HG03575 (cell line): ENCODE measurements around the gene ZMIZ1.

Experiments
- ATAC-seq: cut with Tn5 transposase; IDR thresholded peaks from one replicate; pipeline ENCODE4 v1.9.1; 2021; ENCODE audit not compliant: unreplicated experiment, insufficient number of reproducible peaks, low FRiP score; ENCODE audit errors: extremely low read depth

Gene ZMIZ1

GRCh38 chr10:79203014-79203644 lies 134.4 kb downstream of the ZMIZ1 start:
- ATAC-seq: no peak

GRCh38 chr10:79203833-79204232 lies 135.1 kb downstream of the ZMIZ1 start:
- ATAC-seq: no peak

- ATAC-seq: no peak
Observed at GRCh38 chr10:79206300-79207095, 137.7 kb downstream of the ZMIZ1 start.

- no peak for ATAC-seq
Observed at GRCh38 chr10:79207096-79207357, 138.3 kb downstream of the ZMIZ1 start.

GRCh38 chr10:79207726-79208125 lies 139.0 kb downstream of the ZMIZ1 start:
- ATAC-seq: no peak

- ATAC-seq: no peak
Observed at GRCh38 chr10:79208251-79208983, 139.7 kb downstream of the ZMIZ1 start.

GRCh38 chr10:79209340-79209739 lies 140.6 kb downstream of the ZMIZ1 start:
- no peak for ATAC-seq

- no peak for ATAC-seq
Observed at GRCh38 chr10:79209831-79210230, 141.1 kb downstream of the ZMIZ1 start.

GRCh38 chr10:79210672-79211071 lies 141.9 kb downstream of the ZMIZ1 start:
- no peak for ATAC-seq

GRCh38 chr10:79211616-79212015 lies 142.8 kb downstream of the ZMIZ1 start:
- no peak for ATAC-seq

GRCh38 chr10:79215531-79215930 lies 146.8 kb downstream of the ZMIZ1 start:
- ATAC-seq: no peak

- ATAC-seq: no peak
Observed at GRCh38 chr10:79219322-79219957, 150.7 kb downstream of the ZMIZ1 start.

GRCh38 chr10:79220307-79220706 lies 151.5 kb downstream of the ZMIZ1 start:
- no peak for ATAC-seq

GRCh38 chr10:79221110-79222051 lies 152.6 kb downstream of the ZMIZ1 start:
- no peak for ATAC-seq

GRCh38 chr10:79222186-79222585 lies 153.4 kb downstream of the ZMIZ1 start:
- ATAC-seq: no peak

GRCh38 chr10:79223091-79224048 lies 154.6 kb downstream of the ZMIZ1 start:
- ATAC-seq: no peak

- no peak for ATAC-seq
Observed at GRCh38 chr10:79224263-79224949, 155.6 kb downstream of the ZMIZ1 start.
